NCI-H510A treated with DMSO at 0.1 percent for 48 hours (cell line): ENCODE measurements around the gene BAHCC1.

Source experiments
- DNase-seq: peaks from one replicate; lab custom pipeline; 2025; lab: John Stamatoyannopoulos, UW

BAHCC1 gene

GRCh38 chr17:81461607-81462500 is 66.6 kb downstream of the BAHCC1 start:
- no peak for DNase-seq

DNA sequence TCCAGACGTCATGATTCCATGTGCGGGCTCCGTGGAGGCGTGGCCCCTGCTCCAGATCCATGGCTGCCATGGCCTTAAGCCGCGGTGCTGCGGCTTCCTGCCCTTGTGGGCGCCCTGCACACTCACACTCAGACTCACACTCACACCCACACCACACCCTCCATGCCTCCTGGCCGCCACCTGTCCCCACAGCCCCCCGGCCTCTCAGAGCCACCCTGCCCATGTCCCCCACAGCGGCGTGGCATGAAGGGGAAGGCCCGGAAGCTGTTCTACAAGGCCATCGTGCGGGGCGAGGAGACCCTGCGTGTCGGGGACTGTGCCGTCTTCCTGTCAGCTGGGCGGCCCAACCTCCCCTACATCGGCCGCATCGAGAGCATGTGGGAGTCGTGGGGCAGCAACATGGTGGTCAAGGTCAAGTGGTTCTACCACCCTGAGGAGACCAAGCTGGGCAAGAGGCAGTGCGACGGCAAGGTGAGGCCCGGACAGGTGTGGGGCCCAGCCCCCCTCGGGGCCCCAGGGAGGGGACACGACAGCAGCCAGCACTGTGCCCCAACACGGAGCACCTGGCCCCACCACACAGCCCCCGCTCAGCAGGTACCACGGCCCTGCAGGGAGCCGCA is 67.4 kb downstream of the BAHCC1 start:
- DNase-seq, result no peak

GRCh38 chr17:81463506-81463905 is 68.2 kb downstream of the BAHCC1 start:
- no peak for DNase-seq

GRCh38 chr17:81464586-81464985 is 69.3 kb downstream of the BAHCC1 start:
- no peak for DNase-seq

DNA sequence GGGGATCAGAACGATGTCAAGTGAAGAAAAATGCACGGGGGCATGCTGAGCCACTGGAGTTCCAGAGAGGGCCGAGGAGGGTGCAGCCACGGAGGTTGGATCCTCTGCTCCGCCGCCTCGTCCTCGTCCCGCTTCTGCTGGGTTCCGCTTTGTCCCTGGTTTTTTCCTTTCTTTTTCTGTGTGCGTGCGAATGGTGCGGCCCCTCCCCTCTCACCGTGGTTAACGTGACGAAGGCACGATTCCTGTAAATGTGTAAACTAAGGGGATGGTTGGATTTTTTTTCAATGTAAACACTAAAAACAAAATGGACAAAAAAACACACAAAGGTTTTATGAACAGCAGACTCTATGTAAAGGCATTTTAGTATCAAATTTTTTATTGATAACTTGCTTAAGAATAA is 70.7 kb downstream of the BAHCC1 start:
- DNase-seq, result no peak

- no peak for DNase-seq
Measured at GRCh38 chr17:81466564-81467472, 71.6 kb downstream of the BAHCC1 start.

DNA sequence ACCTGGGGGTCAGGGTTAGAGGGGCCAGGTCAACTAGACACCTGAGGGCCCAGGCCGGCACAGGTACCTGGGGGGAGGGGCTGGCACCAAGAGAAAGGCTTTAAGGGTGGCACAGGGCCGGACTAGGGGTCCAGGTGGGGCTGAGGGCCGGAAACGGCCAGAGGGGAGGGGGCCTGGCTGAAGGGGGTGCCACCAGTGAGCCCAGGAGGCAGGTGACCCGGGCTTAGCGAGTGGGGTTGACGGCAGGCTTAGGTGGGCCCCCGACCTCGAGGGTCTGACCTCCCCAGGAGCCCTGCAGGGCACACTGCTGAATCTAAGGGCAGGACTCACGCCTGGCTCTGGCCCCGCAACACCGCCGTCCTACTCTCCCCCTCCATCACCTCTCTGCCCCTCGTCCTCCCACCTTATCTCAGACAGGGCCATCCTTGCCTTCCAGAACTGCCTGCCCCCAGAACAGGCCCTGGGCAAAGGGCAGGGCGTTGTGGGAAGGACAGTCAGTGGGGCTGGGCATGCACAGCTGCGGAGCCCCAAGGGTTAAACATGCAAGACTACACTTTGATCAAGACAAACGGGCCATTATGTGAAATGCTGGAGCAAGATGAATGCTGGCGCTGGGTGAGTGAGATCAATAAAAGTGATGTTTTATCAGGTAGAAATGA is 73.0 kb downstream of the BAHCC1 start:
- DNase-seq, result no peak

GRCh38 chr17:81468770-81469121 is 73.5 kb downstream of the BAHCC1 start:
- no peak for DNase-seq

GRCh38 chr17:81469266-81469665 is 74.0 kb downstream of the BAHCC1 start:
- DNase-seq, result no peak

GRCh38 chr17:81470270-81470943 is 75.2 kb downstream of the BAHCC1 start:
- no peak for DNase-seq

GRCh38 chr17:81470944-81471817 is 75.9 kb downstream of the BAHCC1 start:
- no peak for DNase-seq

GRCh38 chr17:81471818-81472456 is 76.7 kb downstream of the BAHCC1 start:
- no peak for DNase-seq

- no peak for DNase-seq
Measured at GRCh38 chr17:81473019-81473418, 77.8 kb downstream of the BAHCC1 start.

DNA sequence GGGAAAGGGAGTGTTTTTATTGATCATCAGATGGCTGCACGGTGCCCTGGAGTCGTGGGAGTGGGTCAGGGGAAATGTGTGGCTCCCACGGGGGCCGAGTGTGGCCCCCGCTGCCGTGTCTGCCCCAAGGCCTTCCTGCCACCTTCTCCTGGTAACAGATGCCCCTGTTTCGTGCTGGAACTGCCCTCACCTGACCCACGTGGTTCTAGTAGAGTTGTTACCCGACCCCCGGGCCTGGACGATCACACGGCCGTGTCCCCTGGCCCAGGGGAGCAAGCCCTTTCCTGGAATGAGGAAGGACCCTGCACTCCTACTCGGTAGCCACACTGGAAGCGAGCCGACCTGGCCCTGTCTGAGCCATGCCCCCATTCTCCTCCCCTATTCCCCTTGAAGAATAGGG is 79.7 kb downstream of the BAHCC1 start:
- DNase-seq, result no peak

DNA sequence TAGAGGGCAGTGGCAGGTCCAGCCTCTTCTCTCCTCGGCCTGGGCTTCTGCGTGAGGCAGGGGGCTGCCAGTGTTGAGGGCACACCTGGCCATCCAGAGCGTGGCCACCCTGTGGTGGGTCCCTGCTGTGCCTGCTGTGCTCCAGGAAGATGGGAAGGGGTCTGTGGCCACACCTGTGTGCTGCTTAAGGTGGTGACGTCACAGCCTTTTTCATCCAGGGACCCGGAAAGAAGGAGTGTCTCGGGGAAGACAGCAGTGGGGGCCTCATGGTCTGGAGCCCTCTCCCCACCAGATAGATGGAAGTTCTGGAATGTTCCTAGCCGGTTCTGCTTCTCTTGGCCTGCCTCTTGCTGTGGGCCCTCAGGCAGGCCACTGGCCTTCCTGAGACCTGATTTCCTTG is 80.8 kb downstream of the BAHCC1 start:
- DNase-seq, result no peak

- DNase-seq, result no peak
Measured at GRCh38 chr17:81476635-81477034, 81.4 kb downstream of the BAHCC1 start.

DNA sequence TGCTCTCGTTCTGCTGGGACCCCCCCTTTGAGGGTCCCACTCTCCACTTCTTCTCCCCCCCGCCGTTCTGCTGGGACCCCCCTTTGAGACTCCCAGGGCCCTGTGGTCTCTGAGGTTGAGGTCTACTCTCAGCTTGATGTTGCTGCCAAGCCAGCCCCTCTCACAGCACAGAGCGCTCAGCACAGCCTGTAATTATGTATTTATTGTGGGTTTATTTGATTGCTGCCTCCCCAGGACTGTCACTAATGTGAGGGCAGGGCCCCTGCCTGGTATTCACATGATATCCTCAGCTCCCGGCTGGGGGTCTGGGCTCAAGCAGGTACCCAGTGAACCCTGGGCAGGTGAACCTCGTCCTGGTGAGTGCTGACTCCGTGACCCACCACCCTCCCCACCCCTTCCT is 81.9 kb downstream of the BAHCC1 start:
- no peak for DNase-seq

DNA sequence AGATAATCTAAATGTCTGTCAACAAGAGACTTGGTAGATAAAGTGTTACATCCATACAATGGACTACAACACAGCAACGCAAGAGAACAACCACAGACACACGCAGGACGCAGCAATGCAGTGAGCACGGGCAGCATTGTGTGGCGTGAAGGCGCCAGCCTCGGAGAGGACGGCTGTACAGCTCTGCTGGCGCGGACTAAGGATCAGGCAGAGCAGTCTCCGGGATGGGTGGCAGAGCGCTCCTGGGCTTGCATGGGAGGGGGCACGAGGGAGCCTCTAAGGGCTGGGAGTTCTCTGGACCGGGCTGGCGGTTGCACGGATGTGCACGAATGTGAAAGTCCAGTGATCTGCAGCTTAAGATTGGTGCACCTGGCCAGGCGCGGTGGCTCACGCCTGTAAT is 82.9 kb downstream of the BAHCC1 start:
- DNase-seq, result no peak

- no peak for DNase-seq
Measured at GRCh38 chr17:81479175-81480071, 84.2 kb downstream of the BAHCC1 start.
